Neuronal stem cell (in vitro differentiated cells): ENCODE results near the gene USP17L21.
"Not testable (repeated sequence)": the region's sequence is repeated elsewhere in the genome, so short reads cannot be mapped to it uniquely, and the experiment has no call there.

Source experiments
- DNase-seq: peaks from one replicate; pipeline ENCODE4 v3.0.0-alpha.2; 2013; ENCODE audit warnings: low spot score
- H2AFZ ChIP-seq: one replicate; pipeline ENCODE4 v1.6.1; 2013; ENCODE audit warnings: mild to moderate bottlenecking, low read length, inconsistent platforms
- H2AK5ac ChIP-seq: 2 replicates; pipeline ENCODE4 v1.6.1; 2013; ENCODE audit warnings: low read depth, mild to moderate bottlenecking, inconsistent platforms, low read length, moderate library complexity, mixed read lengths
- H2BK120ac ChIP-seq: 2 replicates; pipeline ENCODE4 v1.6.1; 2013; ENCODE audit warnings: low read depth, mild to moderate bottlenecking, inconsistent platforms, low read length, moderate library complexity, mixed read lengths
- H2BK12ac ChIP-seq: one replicate; pipeline ENCODE4 v1.6.1; 2013; ENCODE audit warnings: low read length, inconsistent platforms
- H2BK15ac ChIP-seq: 2 replicates; pipeline ENCODE4 v1.6.1; 2013; ENCODE audit warnings: mild to moderate bottlenecking, low read length, inconsistent platforms, mixed read lengths
- H2BK5ac ChIP-seq: one replicate; pipeline ENCODE4 v1.6.1; 2013; ENCODE audit warnings: inconsistent platforms, mild to moderate bottlenecking, low read length, moderate library complexity
- H3K14ac ChIP-seq: one replicate; pipeline ENCODE4 v1.6.1; 2013; ENCODE audit warnings: low read length, inconsistent platforms
- H3K18ac ChIP-seq: 2 replicates; pipeline ENCODE4 v1.6.1; 2013; ENCODE audit warnings: low read length, inconsistent platforms
- H3K23ac ChIP-seq: 2 replicates; pipeline ENCODE4 v1.6.1; 2013; ENCODE audit warnings: low read depth, mild to moderate bottlenecking, mixed read lengths, low read length, inconsistent platforms; ENCODE audit not compliant: poor library complexity
- H3K27ac ChIP-seq: replicated peaks from 3 replicates; pipeline ENCODE4 v1.5.1; 2013; ENCODE audit warnings: low read length, inconsistent platforms
- H3K27me3 ChIP-seq, 3 experiments: 2 replicates each; pipeline ENCODE4 v1.6.1; 2013; ENCODE audit warnings: low read length in 3 of 3, mild to moderate bottlenecking in 2 of 3, inconsistent platforms in 1 of 3, low read depth in 1 of 3, mixed read lengths in 1 of 3, moderate library complexity in 1 of 3; ENCODE audit not compliant: control insufficient read depth in 3 of 3, insufficient read depth in 3 of 3
- H3K36me3 ChIP-seq, 2 donors: replicated peaks in 1 of 2; 2 replicates each; pipeline ENCODE4 v1.6.1; 2013; ENCODE audit warnings: low read length in 2 of 2; ENCODE audit not compliant: control insufficient read depth in 2 of 2, insufficient read depth in 2 of 2
- H3K4ac ChIP-seq: 2 replicates; pipeline ENCODE4 v1.6.1; 2013; ENCODE audit warnings: inconsistent platforms, mild to moderate bottlenecking, low read length, moderate library complexity
- H3K4me1 ChIP-seq, 2 donors: 1 replicate in 1 of 2; 2 replicates in 1 of 2; pipeline ENCODE4 v1.6.1; 2013; ENCODE audit warnings: low read length in 2 of 2, low read depth in 1 of 2; ENCODE audit not compliant: control insufficient read depth in 2 of 2, insufficient read depth in 1 of 2
- H3K4me2 ChIP-seq: one replicate; pipeline ENCODE4 v1.6.1; 2013; ENCODE audit warnings: mild to moderate bottlenecking, low read length, inconsistent platforms; ENCODE audit not compliant: insufficient read depth, poor library complexity, severe bottlenecking
- H3K4me3 ChIP-seq, 2 donors: 2 replicates each; pipeline ENCODE4 v1.5.1; 2013; ENCODE audit warnings: low read length in 2 of 2, mild to moderate bottlenecking in 2 of 2, inconsistent platforms in 1 of 2, moderate library complexity in 1 of 2
- H3K79me1 ChIP-seq: one replicate; pipeline ENCODE4 v1.6.1; 2013; ENCODE audit warnings: low read depth, mild to moderate bottlenecking, inconsistent platforms, low read length, moderate library complexity
- H3K9ac ChIP-seq: one replicate; pipeline ENCODE4 v1.6.1; 2013; ENCODE audit warnings: mild to moderate bottlenecking, low read depth, low read length, inconsistent platforms; ENCODE audit not compliant: poor library complexity
- H3K9me3 ChIP-seq, 2 donors: replicated peaks in 1 of 2; 2 replicates each; pipeline versions ENCODE3 to v1.6.1; 2013; ENCODE audit warnings: low read length in 2 of 2, mild to moderate bottlenecking in 2 of 2, inconsistent platforms in 1 of 2, low read depth in 1 of 2, mixed read lengths in 1 of 2, moderate library complexity in 1 of 2; ENCODE audit not compliant: control insufficient read depth in 2 of 2, insufficient read depth in 1 of 2
- H4K8ac ChIP-seq: one replicate; pipeline ENCODE4 v1.6.1; 2013; ENCODE audit warnings: low read depth, mild to moderate bottlenecking, inconsistent platforms, low read length, moderate library complexity
- H4K91ac ChIP-seq: one replicate; pipeline ENCODE4 v1.6.1; 2013; ENCODE audit warnings: low read length, low read depth, mild to moderate bottlenecking, inconsistent platforms; ENCODE audit not compliant: poor library complexity
- WGBS, 2 donors: extraction: QIAGEN DNeasy Blood & Tissue Kit; methylation state at CpG; one replicate each; pipeline ENCODE4 v1.1.7; 2013; ENCODE audit warnings: missing lambda C conversion rate in 2 of 2, mixed read lengths in 1 of 2; ENCODE audit not compliant: insufficient read length in 2 of 2, insufficient replicate concordance in 1 of 2; ENCODE audit errors: extremely low coverage in 2 of 2; 5-methylcytosine and 5-hydroxymethylcytosine counted together

USP17L21 gene

DNA sequence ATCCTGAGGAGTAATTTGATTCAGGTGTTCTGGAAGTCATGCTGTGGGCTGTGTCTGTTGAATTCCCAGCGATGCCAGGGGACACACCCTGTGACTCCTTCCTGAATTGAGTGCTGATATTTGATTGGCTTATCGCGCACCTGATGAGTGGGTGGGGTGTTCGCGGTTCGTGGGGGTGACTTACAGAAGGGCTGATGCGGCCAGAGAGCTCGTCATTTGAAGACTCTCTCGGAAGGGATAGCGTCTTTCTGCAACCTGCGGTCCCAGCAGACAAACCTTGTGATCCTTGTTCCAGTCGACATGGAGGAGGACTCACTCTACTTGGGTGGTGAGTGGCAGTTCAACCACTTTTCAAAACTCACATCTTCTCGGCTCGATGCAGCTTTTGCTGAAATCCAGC, 38.1 kb upstream of the USP17L21 start, which contains the start of gene USP17L13:
TSS of gene USP17L13 (plus strand) at position 301 of the 400 bp plus-strand sequence. CDS start at position 301, 0 bp downstream.
- not testable (repeated sequence) for H3K4me3 ChIP-seq, H3K9ac ChIP-seq, H4K91ac ChIP-seq, H3K9me3 ChIP-seq, H3K36me3 ChIP-seq, H3K14ac ChIP-seq, H3K4me2 ChIP-seq, H2AK5ac ChIP-seq, H3K18ac ChIP-seq, H3K79me1 ChIP-seq, H3K23ac ChIP-seq, H4K8ac ChIP-seq, H3K4me1 ChIP-seq, H3K27ac ChIP-seq, DNase-seq, H3K27me3 ChIP-seq, H2BK5ac ChIP-seq, H2BK15ac ChIP-seq, H2BK120ac ChIP-seq, H3K4ac ChIP-seq, H2BK12ac ChIP-seq, H2AFZ ChIP-seq
- WGBS, 2 donors, result no CpG with 5 or more reads among the region's 14 CpGs

DNA sequence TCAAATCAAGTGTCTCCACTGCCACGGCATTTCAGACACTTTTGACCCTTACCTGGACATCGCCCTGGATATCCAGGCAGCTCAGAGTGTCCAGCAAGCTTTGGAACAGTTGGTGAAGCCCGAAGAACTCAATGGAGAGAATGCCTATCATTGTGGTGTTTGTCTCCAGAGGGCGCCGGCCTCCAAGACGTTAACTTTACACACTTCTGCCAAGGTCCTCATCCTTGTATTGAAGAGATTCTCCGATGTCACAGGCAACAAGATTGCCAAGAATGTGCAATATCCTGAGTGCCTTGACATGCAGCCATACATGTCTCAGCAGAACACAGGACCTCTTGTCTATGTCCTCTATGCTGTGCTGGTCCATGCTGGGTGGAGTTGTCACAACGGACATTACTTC, 32.4 kb upstream of the USP17L21 start:
- not testable (repeated sequence) for H3K4me3 ChIP-seq, H3K9me3 ChIP-seq, H2BK15ac ChIP-seq, H2AFZ ChIP-seq, H4K8ac ChIP-seq, H4K91ac ChIP-seq, H3K27ac ChIP-seq, H3K79me1 ChIP-seq, H3K23ac ChIP-seq, H3K4ac ChIP-seq, H3K18ac ChIP-seq, H2BK12ac ChIP-seq, H2AK5ac ChIP-seq, H3K4me1 ChIP-seq, H3K14ac ChIP-seq, DNase-seq, H3K9ac ChIP-seq, H2BK5ac ChIP-seq, H3K4me2 ChIP-seq, H3K36me3 ChIP-seq, H3K27me3 ChIP-seq, H2BK120ac ChIP-seq
- WGBS, 2 donors, result no CpG with 5 or more reads among the region's 8 CpGs

DNA sequence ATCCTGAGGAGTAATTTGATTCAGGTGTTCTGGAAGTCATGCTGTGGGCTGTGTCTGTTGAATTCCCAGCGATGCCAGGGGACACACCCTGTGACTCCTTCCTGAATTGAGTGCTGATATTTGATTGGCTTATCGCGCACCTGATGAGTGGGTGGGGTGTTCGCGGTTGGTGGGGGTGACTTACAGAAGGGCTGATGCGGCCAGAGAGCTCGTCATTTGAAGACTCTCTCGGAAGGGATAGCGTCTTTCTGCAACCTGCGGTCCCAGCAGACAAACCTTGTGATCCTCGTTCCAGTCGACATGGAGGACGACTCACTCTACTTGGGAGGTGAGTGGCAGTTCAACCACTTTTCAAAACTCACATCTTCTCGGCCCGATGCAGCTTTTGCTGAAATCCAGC, 28.6 kb upstream of the USP17L21 start, which contains the start of gene USP17L15:
TSS of gene USP17L15 (plus strand) at position 301 of the 400 bp plus-strand sequence. CDS start at position 301, 0 bp downstream.
- not testable (repeated sequence) for H2AFZ ChIP-seq, H3K36me3 ChIP-seq, H3K18ac ChIP-seq, H3K9me3 ChIP-seq, H3K27ac ChIP-seq, H3K9ac ChIP-seq, H2BK5ac ChIP-seq, H4K8ac ChIP-seq, H2BK15ac ChIP-seq, H3K4me3 ChIP-seq, H3K4ac ChIP-seq, H4K91ac ChIP-seq, H3K79me1 ChIP-seq, H3K27me3 ChIP-seq, H2BK120ac ChIP-seq, H3K23ac ChIP-seq, H3K4me2 ChIP-seq, H3K14ac ChIP-seq, H2BK12ac ChIP-seq, H3K4me1 ChIP-seq, H2AK5ac ChIP-seq, DNase-seq
- no CpG with 5 or more reads among the region's 15 CpGs for WGBS, 2 donors

DNA sequence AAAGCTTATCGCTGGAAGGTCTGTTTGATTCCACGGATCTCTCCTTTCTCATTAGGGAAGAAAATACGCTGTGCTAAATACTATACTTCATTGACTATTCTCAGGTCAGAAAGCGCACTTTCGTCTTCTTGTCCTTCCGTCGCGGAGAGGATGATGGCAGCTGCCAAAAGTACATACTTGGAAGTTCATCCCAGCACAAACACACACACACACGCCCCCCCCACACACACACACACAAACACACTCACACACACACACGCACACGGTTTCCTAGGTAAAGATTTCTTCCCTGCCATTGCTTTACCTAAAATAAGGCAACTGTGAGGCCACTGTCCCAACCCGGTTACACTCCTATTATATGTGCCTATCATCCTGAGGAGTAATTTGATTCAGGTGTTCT, 24.2 kb upstream of the USP17L21 start:
- not testable (repeated sequence) for H3K4ac ChIP-seq, H3K18ac ChIP-seq, H3K4me3 ChIP-seq, H2AFZ ChIP-seq, H3K9me3 ChIP-seq, H3K14ac ChIP-seq, H3K4me2 ChIP-seq, H3K4me1 ChIP-seq, H2BK5ac ChIP-seq, H2BK15ac ChIP-seq, H3K36me3 ChIP-seq, H3K9ac ChIP-seq, H3K79me1 ChIP-seq, H3K23ac ChIP-seq, H2BK120ac ChIP-seq, H2BK12ac ChIP-seq, H2AK5ac ChIP-seq, H4K91ac ChIP-seq, H3K27ac ChIP-seq, H3K27me3 ChIP-seq
- 100% methylated on average over 3 of the region's 12 CpGs; no CpG with 5 or more reads in 1 of the 2 donors for WGBS, 2 donors
- DNase-seq, result peak; percentile 6
- H4K8ac ChIP-seq, result peak overlapping the region; percentile 68
